Esophagus (tissue), 2 donors: ENCODE results near the gene IFNK. TPM values are rescaled to one million over a fixed set of nuclear protein-coding genes. Genes with fewer than 3 reads are reported as not detected.

Experiments
- H3K27ac ChIP-seq, 2 donors: one replicate each; pipeline ENCODE4 v1.5.1; 2013; ENCODE audit warnings: low read depth in 2 of 2, mild to moderate bottlenecking in 2 of 2, inconsistent platforms in 1 of 2, low read length in 1 of 2, moderate library complexity in 1 of 2
- H3K27me3 ChIP-seq, 2 donors: one replicate each; pipeline ENCODE4 v1.6.1; 2013; ENCODE audit warnings: low read length in 2 of 2, control low read depth in 1 of 2, mild to moderate bottlenecking in 1 of 2; ENCODE audit not compliant: insufficient read depth in 2 of 2, control insufficient read depth in 1 of 2
- H3K36me3 ChIP-seq, 2 donors: one replicate each; pipeline ENCODE4 v1.6.1; 2013; ENCODE audit warnings: low read length in 1 of 2; ENCODE audit not compliant: control insufficient read depth in 2 of 2, insufficient read depth in 2 of 2
- H3K4me1 ChIP-seq, 2 donors: one replicate each; pipeline ENCODE4 v1.6.1; 2013; ENCODE audit warnings: low read length in 1 of 2; ENCODE audit not compliant: control insufficient read depth in 2 of 2, insufficient read depth in 2 of 2
- H3K4me3 ChIP-seq, 2 donors: one replicate each; pipeline ENCODE4 v1.5.1; 2013; ENCODE audit warnings: low read length in 2 of 2, mild to moderate bottlenecking in 2 of 2, low read depth in 1 of 2, moderate library complexity in 1 of 2
- H3K9me3 ChIP-seq, 2 donors: one replicate each; pipeline ENCODE4 v1.6.1; 2013; ENCODE audit warnings: mild to moderate bottlenecking in 2 of 2, low read depth in 1 of 2, low read length in 1 of 2, moderate library complexity in 1 of 2; ENCODE audit not compliant: control insufficient read depth in 2 of 2, insufficient read depth in 1 of 2
- WGBS, 2 donors: extraction: QIAGEN DNeasy Blood & Tissue Kit; methylation state at CpG; one replicate each; pipeline ENCODE4 v1.1.7; 2013; 5-methylcytosine and 5-hydroxymethylcytosine counted together
- polyA plus RNA-seq, 2 donors: library from polyadenylated mRNA; stranded (reverse); fragments of 200-250 nt; gene quantifications; one replicate each; pipeline ENCODE4 v1.2.3, GENCODE V29; 2013
- donor health status: healthy with polysubstance abuse.
- donor health status: Bipolar disorder and iron deficiency.

IFNK gene
- polyA plus RNA-seq, 2 donors: not detected

DNA sequence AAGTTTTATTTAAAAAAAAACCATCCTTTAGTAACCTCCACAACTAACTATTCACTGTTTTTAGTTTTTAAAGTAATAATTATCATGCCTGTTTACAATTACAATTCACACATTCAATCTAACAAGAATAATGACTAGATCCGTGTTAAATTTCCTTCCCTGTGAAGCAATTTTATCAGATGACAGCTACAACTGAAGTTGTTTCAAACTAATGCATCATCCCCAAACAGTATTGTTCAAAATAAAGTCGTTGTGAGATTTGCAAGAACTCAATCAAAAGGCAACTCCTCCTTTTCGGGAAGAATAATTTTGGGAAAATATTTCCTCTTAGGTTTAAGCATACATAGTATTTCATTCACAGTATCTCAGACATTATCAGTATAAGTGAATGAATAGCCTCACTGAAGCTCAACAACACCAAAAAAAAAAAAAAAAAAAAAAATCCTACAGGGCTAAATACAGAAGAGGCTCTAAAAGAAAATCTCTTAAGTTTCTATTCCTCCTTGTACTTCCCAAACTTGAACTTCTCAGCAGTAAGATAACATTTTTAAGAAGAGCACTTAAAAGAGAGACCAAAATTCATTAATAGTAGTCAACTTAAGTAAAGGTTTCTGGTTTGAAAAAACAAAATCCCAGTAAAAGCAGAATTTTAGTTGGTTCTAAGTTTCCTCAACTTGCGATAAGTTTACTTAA is 39.8 kb downstream of the IFNK start:
- H3K27me3 ChIP-seq: no peaks in the 10 kb centered on the region
- no peaks in the 10 kb centered on the region for H3K9me3 ChIP-seq
- H3K36me3 ChIP-seq: no peaks in the 10 kb centered on the region
- WGBS, 2 donors: 88% methylated on average over 4 of the region's 4 CpGs
- H3K4me1 ChIP-seq: no peaks in the 10 kb centered on the region
- H3K4me3 ChIP-seq: no peak overlapping the region
- H3K27ac ChIP-seq: no peak overlapping the region

GRCh38 chr9:27564670-27565069 is 40.6 kb downstream of the IFNK start:
- no peaks in the 10 kb centered on the region for H3K27me3 ChIP-seq
- WGBS, 2 donors: 84 to 97% methylated on average over 1 of the region's 1 CpG
- H3K27ac ChIP-seq: no peak overlapping the region
- no peaks in the 10 kb centered on the region for H3K9me3 ChIP-seq
- H3K36me3 ChIP-seq: no peaks in the 10 kb centered on the region
- no peaks in the 10 kb centered on the region for H3K4me1 ChIP-seq
- H3K4me3 ChIP-seq: no peak overlapping the region

- Histone ChIP-seq H3K36me3 (no peaks in the 10 kb centered on the region), H3K4me3 (no peak overlapping the region)
Observed at GRCh38 chr9:27565696-27566095, 41.6 kb downstream of the IFNK start.

DNA sequence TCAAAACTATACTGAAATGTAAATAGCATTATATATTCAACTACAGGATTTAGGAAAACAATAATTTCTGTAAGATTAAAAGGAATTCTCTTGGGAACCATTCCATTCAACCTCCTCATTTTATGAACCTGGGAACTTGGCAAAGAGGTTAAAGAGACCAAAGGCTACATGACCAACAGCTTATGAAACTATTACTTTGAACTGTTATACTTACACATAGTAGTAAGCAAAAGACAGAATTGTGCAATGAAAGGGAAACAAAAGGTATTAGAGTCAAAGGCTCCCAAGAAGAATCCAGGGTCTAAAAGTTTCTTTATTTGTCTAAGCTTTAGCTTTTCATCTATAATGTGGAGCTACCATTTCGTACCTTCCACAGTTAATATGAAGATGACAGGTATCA is 42.0 kb downstream of the IFNK start:
- WGBS, 2 donors: 93 to 96% methylated on average over 1 of the region's 1 CpG
- H3K36me3 ChIP-seq: no peaks in the 10 kb centered on the region
- H3K4me1 ChIP-seq: no peaks in the 10 kb centered on the region
- H3K27ac ChIP-seq: no peak overlapping the region
- H3K27me3 ChIP-seq: no peaks in the 10 kb centered on the region
- H3K9me3 ChIP-seq: no peaks in the 10 kb centered on the region
- H3K4me3 ChIP-seq: no peak overlapping the region

More at GRCh38 chr9:27565696-27566095, 41.6 kb downstream of the IFNK start:
- no peaks in the 10 kb centered on the region for H3K4me1 ChIP-seq
- no peaks in the 10 kb centered on the region for H3K27me3 ChIP-seq
- no peaks in the 10 kb centered on the region for H3K9me3 ChIP-seq
- H3K27ac ChIP-seq: no peak overlapping the region

- Histone ChIP-seq H3K27ac (no peak overlapping the region), H3K36me3 (no peaks in the 10 kb centered on the region), H3K4me1 (no peaks in the 10 kb centered on the region), H3K27me3 (no peaks in the 10 kb centered on the region), H3K4me3 (no peak overlapping the region), H3K9me3 (no peaks in the 10 kb centered on the region)
- WGBS, 2 donors: 33 to 74% methylated on average over 2 of the region's 2 CpGs
Observed at GRCh38 chr9:27569406-27569805, 45.3 kb downstream of the IFNK start.

- Histone ChIP-seq H3K9me3 (no peaks in the 10 kb centered on the region), H3K4me3 (no peak overlapping the region), H3K27me3 (no peaks in the 10 kb centered on the region), H3K36me3 (no peaks in the 10 kb centered on the region), H3K4me1 (no peaks in the 10 kb centered on the region), H3K27ac (no peak overlapping the region)
- 89 to 97% methylated on average over 4 of the region's 4 CpGs for WGBS, 2 donors
Observed at GRCh38 chr9:27571011-27571410, 46.9 kb downstream of the IFNK start.

DNA sequence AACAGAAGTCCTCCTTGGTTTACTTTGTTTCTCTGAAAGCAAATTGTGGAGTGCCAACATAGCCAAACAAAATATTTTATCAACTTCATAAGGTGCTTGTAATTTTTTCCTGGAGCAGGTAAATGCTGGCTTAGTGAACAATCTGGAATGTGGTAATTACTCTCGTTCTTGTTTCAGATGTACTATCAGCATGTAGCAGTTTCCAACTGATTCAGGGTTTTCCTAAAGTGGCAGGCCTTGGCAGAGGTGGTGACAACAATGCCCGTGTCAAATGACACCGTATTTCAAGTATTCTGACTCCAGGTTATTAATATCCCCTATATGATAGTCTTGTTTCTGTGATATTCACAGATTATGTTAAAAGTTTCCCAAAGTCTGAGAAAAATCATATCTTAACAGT is 48.0 kb downstream of the IFNK start:
- H3K9me3 ChIP-seq: no peaks in the 10 kb centered on the region
- peak overlapping the region in 1 of 2 donors; percentile 31 for H3K27ac ChIP-seq
- H3K27me3 ChIP-seq: no peaks in the 10 kb centered on the region
- peak overlapping the region in 1 of 2 donors; percentile 86 for H3K4me3 ChIP-seq
- WGBS, 2 donors: 29 to 36% methylated on average over 3 of the region's 3 CpGs
- no peaks in the 10 kb centered on the region for H3K36me3 ChIP-seq
- no peaks in the 10 kb centered on the region for H3K4me1 ChIP-seq

DNA sequence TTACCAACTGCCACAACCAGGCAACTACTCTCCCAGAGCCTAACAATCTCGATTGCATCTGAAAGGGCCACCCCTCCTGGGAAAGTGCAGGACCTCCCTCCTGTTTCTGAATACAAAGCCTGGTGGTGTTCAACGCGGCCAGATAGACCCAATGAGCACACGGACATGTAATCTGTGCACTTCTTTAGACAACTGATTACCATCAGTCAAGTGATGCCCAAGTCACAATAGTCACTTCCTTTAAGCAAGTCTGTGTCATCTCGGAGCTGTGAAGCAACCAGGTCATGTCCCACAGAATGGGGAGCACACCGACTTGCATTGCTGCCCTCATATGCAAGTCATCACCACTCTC is 48.5 kb downstream of the IFNK start:
- Histone ChIP-seq H3K4me1 (no peaks in the 10 kb centered on the region), H3K36me3 (no peaks in the 10 kb centered on the region), H3K27me3 (no peaks in the 10 kb centered on the region), H3K27ac (peak overlapping the region; percentile 97), H3K4me3 (peak overlapping the region; percentile 69 to 86), H3K9me3 (no peaks in the 10 kb centered on the region)
- WGBS, 2 donors: 2 to 5% methylated on average over 6 of the region's 6 CpGs

GRCh38 chr9:27572918-27573633 is 49.0 kb downstream of the IFNK start, which contains the start of gene C9orf72:
C9orf72 (minus strand) TSS chr9:27573481; CDS start chr9:27567120, 6,361 bp downstream.
- peak within 1 kb of the TSS; percentile 69 to 86 for H3K4me3 ChIP-seq
- H3K9me3 ChIP-seq: no peaks in the 10 kb centered on the region
- no peaks in the 10 kb centered on the region for H3K27me3 ChIP-seq
- no peaks in the 10 kb centered on the region for H3K4me1 ChIP-seq
- peak within 1 kb of the TSS; percentile 97 for H3K27ac ChIP-seq
- no peaks in the 10 kb centered on the region for H3K36me3 ChIP-seq
- WGBS, 2 donors: 1% methylated on average over 70 to 72 of the region's 72 CpGs
